AG09309 (cell line): ENCODE results near the gene ARMCX5.
A peak's percentile ranks its signal among the peaks of the same experiment; 100 is the strongest.

Source experiments
- DNase-seq: peaks from one replicate; pipeline ENCODE4 v3.0.0-alpha.2; 2010; ENCODE audit warnings: low read depth
- H3K4me3 ChIP-seq: 2 replicates; pipeline ENCODE4 v1.5.1; 2011; ENCODE audit warnings: mild to moderate bottlenecking, low read depth, low read length, moderate library complexity; ENCODE audit not compliant: control insufficient read depth
- CTCF ChIP-seq: IDR thresholded peaks from 2 replicates; pipeline ENCODE4 v1.5.1; 2011; ENCODE audit warnings: mild to moderate bottlenecking, low read depth, low read length, inconsistent platforms; ENCODE audit not compliant: insufficient read depth, control insufficient read depth; ENCODE audit errors: missing control alignments

ARMCX5 gene

GRCh38 chrX:102599084-102599950 lies at the start of gene ARMCX5:
TSS of gene ARMCX5 (plus strand) at chrX:102599515. CDS start at chrX:102602142, 2,627 bp downstream.
- H3K4me3 ChIP-seq: peak within 1 kb of the TSS; percentile 65
- TF ChIP-seq CTCF: peak; percentile 4
- peak; percentile 61 for DNase-seq

- DNase-seq: no peak
- no peak for TF ChIP-seq CTCF
- H3K4me3 ChIP-seq: no peak overlapping the region
Measured at GRCh38 chrX:102558607-102559006, 40.7 kb upstream of the ARMCX5 start.

GRCh38 chrX:102560423-102561068 lies 38.8 kb upstream of the ARMCX5 start:
- no peak for TF ChIP-seq CTCF
- no peak for DNase-seq

GRCh38 chrX:102580891-102581290 lies 18.4 kb upstream of the ARMCX5 start:
- no peak overlapping the region for H3K4me3 ChIP-seq
- no peak for TF ChIP-seq CTCF
- DNase-seq: no peak

More at GRCh38 chrX:102560423-102561068, 38.8 kb upstream of the ARMCX5 start:
- H3K4me3 ChIP-seq: no peak overlapping the region

GRCh38 chrX:102593367-102593766 lies 5.9 kb upstream of the ARMCX5 start:
- DNase-seq: no peak
- TF ChIP-seq CTCF: no peak
- H3K4me3 ChIP-seq: no peak overlapping the region

- peak overlapping the region; percentile 65 for H3K4me3 ChIP-seq
- no peak for DNase-seq
- TF ChIP-seq CTCF: no peak
Measured at GRCh38 chrX:102599951-102600579, 750 bp downstream of the ARMCX5 start.
